SU-DHL-6 (cell line): ENCODE results near the gene PRELP.
A peak's percentile ranks its signal among the peaks of the same experiment; 100 is the strongest.

Experiments
- H2AFZ ChIP-seq: fragments of 200-600 bp; sonication (generic); 2 replicates; pipeline ENCODE4 v1.6.1; 2014; ENCODE audit warnings: low read depth, mild to moderate bottlenecking, moderate library complexity, mixed read lengths, antibody characterized with exemption, low read length; ENCODE audit not compliant: severe bottlenecking
- H3F3A ChIP-seq: fragments of 200-600 bp; shearing (Covaris generic); 2 replicates; pipeline ENCODE4 v1.6.0; 2016; ENCODE audit warnings: antibody characterized with exemption, mild to moderate bottlenecking; ENCODE audit not compliant: insufficient read depth
- H3K27ac ChIP-seq: fragments of 200-600 bp; sonication (generic); 2 replicates; pipeline ENCODE4 v1.5.1; 2016; ENCODE audit warnings: low read depth, mild to moderate bottlenecking, low read length, moderate library complexity, mixed read lengths
- H3K27me3 ChIP-seq: fragments of 200-600 bp; sonication (generic), shearing (Covaris generic); 2 replicates; pipeline ENCODE4 v1.6.0; 2014; ENCODE audit warnings: mild to moderate bottlenecking, low read length
- H3K36me3 ChIP-seq: fragments of 200-600 bp; sonication (generic); 2 replicates; pipeline ENCODE4 v1.6.1; 2014; ENCODE audit warnings: mild to moderate bottlenecking, low read length, mixed read lengths
- H3K4me2 ChIP-seq: fragments of 300-600, 200-600 bp; shearing (Covaris generic), sonication (generic); 2 replicates; pipeline ENCODE4 v1.6.0; 2014; ENCODE audit warnings: low read length, low read depth, mild to moderate bottlenecking; ENCODE audit not compliant: poor library complexity, severe bottlenecking
- H3K4me3 ChIP-seq: fragments of 200-600 bp; sonication (generic); 2 replicates; pipeline ENCODE4 v1.5.1; 2014; ENCODE audit warnings: antibody characterized with exemption, low read length, mild to moderate bottlenecking, mixed read lengths; ENCODE audit not compliant: insufficient read depth, poor library complexity, severe bottlenecking
- H3K79me2 ChIP-seq: fragments of 200-600 bp; sonication (generic); 2 replicates; pipeline ENCODE4 v1.6.1; 2014; ENCODE audit warnings: mild to moderate bottlenecking, low read length, moderate library complexity; ENCODE audit not compliant: insufficient read depth
- H3K9ac ChIP-seq: fragments of 200-600 bp; sonication (generic); 2 replicates; pipeline ENCODE4 v1.7.0; 2014; ENCODE audit warnings: mild to moderate bottlenecking, low read length
- H3K9me2 ChIP-seq: fragments of 200-600 bp; sonication (generic); replicated peaks from 2 replicates; pipeline ENCODE4 v1.6.1; 2014; ENCODE audit warnings: low read length; ENCODE audit not compliant: insufficient read depth
- H3K9me3 ChIP-seq: fragments of 200-600 bp; sonication (generic); 2 replicates; pipeline ENCODE4 v1.6.1; 2014; ENCODE audit warnings: low read length, mixed read lengths; ENCODE audit not compliant: insufficient read depth
- H4K20me1 ChIP-seq: fragments of 200-600 bp; sonication (generic); 2 replicates; pipeline ENCODE4 v1.6.1; 2014; ENCODE audit warnings: low read depth, mild to moderate bottlenecking, antibody characterized with exemption, low read length, moderate library complexity, mixed read lengths
- CTCF ChIP-seq: fragments of 200-600 bp; sonication (generic); IDR thresholded peaks from one replicate; pipeline ENCODE4 v1.5.1; 2017; ENCODE audit warnings: antibody characterized with exemption, mild to moderate bottlenecking, low read length, moderate library complexity; ENCODE audit not compliant: insufficient read depth, poor library complexity, severe bottlenecking
- EZH2phosphoT487 ChIP-seq: fragments of 200-600 bp; sonication (generic), shearing (Covaris generic); conservative IDR thresholded peaks from 2 replicates; pipeline ENCODE4 v1.6.1; 2018; ENCODE audit warnings: mild to moderate bottlenecking, antibody characterized with exemption, low read length, moderate library complexity, mixed read lengths

Gene PRELP

GRCh38 chr1:203486618-203487370 lies 11.2 kb downstream of the PRELP start:
- Histone ChIP-seq H3K27me3 (no peaks in the 10 kb centered on the region), H3K9me3 (no peaks in the 10 kb centered on the region), H3K79me2 (no peaks in the 10 kb centered on the region), H3K4me3 (no peak overlapping the region), H3F3A (peaks cover 15% of the 10 kb centered on the region), H4K20me1 (no peaks in the 10 kb centered on the region), H3K9ac (peak overlapping the region; percentile 44), H3K4me2 (peak overlapping the region; percentile 51), H3K27ac (peak overlapping the region; percentile 57), H2AFZ (peak overlapping the region; percentile 100), H3K9me2 (no peaks in the 10 kb centered on the region), H3K36me3 (no peaks in the 10 kb centered on the region)
- no peak for TF ChIP-seq EZH2phosphoT487
- no peak for TF ChIP-seq CTCF

- Histone ChIP-seq H2AFZ (no peak overlapping the region), H3K4me2 (no peak overlapping the region), H3K79me2 (no peaks in the 10 kb centered on the region), H4K20me1 (no peaks in the 10 kb centered on the region), H3K27me3 (no peaks in the 10 kb centered on the region), H3K9me3 (no peaks in the 10 kb centered on the region), H3K9me2 (no peaks in the 10 kb centered on the region), H3K4me3 (no peak overlapping the region), H3K9ac (no peak overlapping the region), H3K36me3 (no peaks in the 10 kb centered on the region), H3K27ac (no peak overlapping the region), H3F3A (peaks cover 15% of the 10 kb centered on the region)
- no peak for TF ChIP-seq EZH2phosphoT487
- TF ChIP-seq CTCF, result no peak
Observed at GRCh38 chr1:203488539-203488938, 12.9 kb downstream of the PRELP start.

- no peak overlapping the region for H3K4me3 ChIP-seq
- no peaks in the 10 kb centered on the region for H3K27me3 ChIP-seq
- H3K36me3 ChIP-seq, result no peaks in the 10 kb centered on the region
- H3K27ac ChIP-seq, result no peak overlapping the region
- no peaks in the 10 kb centered on the region for H3K79me2 ChIP-seq
- H3K9me2 ChIP-seq, result no peaks in the 10 kb centered on the region
- no peaks in the 10 kb centered on the region for H3K9me3 ChIP-seq
- no peak overlapping the region for H3K9ac ChIP-seq
- H4K20me1 ChIP-seq, result no peaks in the 10 kb centered on the region
- peaks cover 9% of the 10 kb centered on the region for H3F3A ChIP-seq
- no peak for TF ChIP-seq CTCF
- no peak for TF ChIP-seq EZH2phosphoT487
- no peak overlapping the region for H3K4me2 ChIP-seq
- no peak overlapping the region for H2AFZ ChIP-seq
Observed at GRCh38 chr1:203490607-203491006, 15.0 kb downstream of the PRELP start.
